DND-41 (cell line): ENCODE data around the gene DHRS3.

Experiments
- ATAC-seq: fragments of 200-7000 bp; cut with Tn5 transposase; 3 replicates; pipeline ENCODE4 v1.9.1; 2021; ENCODE audit warnings: low read depth; ENCODE audit not compliant: insufficient read depth
- DNase-seq: peaks from one replicate; pipeline ENCODE4 v3.0.0-alpha.2; 2020
- H2AFZ ChIP-seq: 2 replicates; pipeline ENCODE4 v1.6.0; 2012; ENCODE audit warnings: low read depth, low read length
- H3K27ac ChIP-seq: 2 replicates; pipeline ENCODE4 v1.5.1; 2012; ENCODE audit warnings: low read length, inconsistent platforms
- H3K27me3 ChIP-seq: fragments of 200-600 bp; sonication (generic); 2 replicates; pipeline ENCODE4 v1.6.0; 2012; ENCODE audit warnings: low read length, mild to moderate bottlenecking, inconsistent platforms; ENCODE audit not compliant: insufficient read depth, poor library complexity
- H3K36me3 ChIP-seq: 2 replicates; pipeline ENCODE4 v1.5.1; 2012; ENCODE audit warnings: low read length, inconsistent platforms; ENCODE audit not compliant: insufficient read depth
- H3K4me1 ChIP-seq: 2 replicates; pipeline ENCODE4 v1.5.1; 2012; ENCODE audit warnings: mild to moderate bottlenecking, low read length; ENCODE audit not compliant: insufficient read depth
- H3K4me2 ChIP-seq: 2 replicates; pipeline ENCODE4 v1.6.0; 2012; ENCODE audit warnings: mild to moderate bottlenecking, moderate library complexity, low read length, inconsistent platforms; ENCODE audit not compliant: insufficient read depth
- H3K4me3 ChIP-seq, 2 experiments: fragments of 200-600 bp in 1 of 2; shearing (Covaris generic) in 1 of 2; 2 replicates each; pipeline ENCODE4 v1.5.1; 2012 to 2016; ENCODE audit warnings: inconsistent platforms in 2 of 2, low read length in 2 of 2, mild to moderate bottlenecking in 2 of 2, low read depth in 1 of 2, moderate library complexity in 1 of 2
- H3K79me2 ChIP-seq: 2 replicates; pipeline ENCODE4 v1.6.0; 2012; ENCODE audit warnings: low read length, inconsistent platforms; ENCODE audit not compliant: insufficient read depth
- H3K9ac ChIP-seq: 2 replicates; pipeline ENCODE4 v1.6.0; 2012; ENCODE audit warnings: low read depth, mild to moderate bottlenecking, inconsistent platforms, low read length, moderate library complexity
- H3K9me3 ChIP-seq: 2 replicates; pipeline ENCODE4 v1.5.1; 2012; ENCODE audit warnings: low read length, moderate library complexity, mild to moderate bottlenecking, inconsistent platforms; ENCODE audit not compliant: insufficient read depth, severe bottlenecking
- H4K20me1 ChIP-seq: 2 replicates; pipeline ENCODE4 v1.6.0; 2012; ENCODE audit warnings: low read length; ENCODE audit not compliant: insufficient read depth
- EZH2 ChIP-seq: IDR thresholded peaks from 3 replicates; pipeline ENCODE4 v1.6.1; 2012; ENCODE audit warnings: borderline replicate concordance, low read depth, mild to moderate bottlenecking, moderate library complexity, low read length, inconsistent platforms; ENCODE audit not compliant: severe bottlenecking
- TF ChIP-seq, protein P1 (sequence below): IDR thresholded peaks from 2 replicates; pipeline ENCODE4 v1.5.1; 2012; ENCODE audit warnings: borderline replicate concordance, low read length, moderate library complexity, mild to moderate bottlenecking; ENCODE audit not compliant: poor library complexity, severe bottlenecking; ENCODE audit errors: extremely low read depth

Gene DHRS3

GRCh38 chr1:12588695-12589094 is 29.3 kb downstream of the DHRS3 start:
- H3K4me1 ChIP-seq, result no peaks in the 10 kb centered on the region

GRCh38 chr1:12587981-12588640 is 29.9 kb downstream of the DHRS3 start:
- Histone ChIP-seq H3K36me3 (peaks cover 33% of the 10 kb centered on the region), H4K20me1 (peaks cover 25% of the 10 kb centered on the region), H3K4me2 (no peak overlapping the region), H3K4me1 (no peaks in the 10 kb centered on the region), H3K4me3 (no peak overlapping the region), H3K79me2 (peaks cover 61% of the 10 kb centered on the region), H3K27ac (no peak overlapping the region; the same call in 1 of the 2 replicates), H3K9ac (no peak overlapping the region), H3K9me3 (no peaks in the 10 kb centered on the region), H3K27me3 (no peaks in the 10 kb centered on the region), H2AFZ (no peak overlapping the region)
- no peak for DNase-seq
- ATAC-seq, result no peak
- TF ChIP-seq, protein P1, sequence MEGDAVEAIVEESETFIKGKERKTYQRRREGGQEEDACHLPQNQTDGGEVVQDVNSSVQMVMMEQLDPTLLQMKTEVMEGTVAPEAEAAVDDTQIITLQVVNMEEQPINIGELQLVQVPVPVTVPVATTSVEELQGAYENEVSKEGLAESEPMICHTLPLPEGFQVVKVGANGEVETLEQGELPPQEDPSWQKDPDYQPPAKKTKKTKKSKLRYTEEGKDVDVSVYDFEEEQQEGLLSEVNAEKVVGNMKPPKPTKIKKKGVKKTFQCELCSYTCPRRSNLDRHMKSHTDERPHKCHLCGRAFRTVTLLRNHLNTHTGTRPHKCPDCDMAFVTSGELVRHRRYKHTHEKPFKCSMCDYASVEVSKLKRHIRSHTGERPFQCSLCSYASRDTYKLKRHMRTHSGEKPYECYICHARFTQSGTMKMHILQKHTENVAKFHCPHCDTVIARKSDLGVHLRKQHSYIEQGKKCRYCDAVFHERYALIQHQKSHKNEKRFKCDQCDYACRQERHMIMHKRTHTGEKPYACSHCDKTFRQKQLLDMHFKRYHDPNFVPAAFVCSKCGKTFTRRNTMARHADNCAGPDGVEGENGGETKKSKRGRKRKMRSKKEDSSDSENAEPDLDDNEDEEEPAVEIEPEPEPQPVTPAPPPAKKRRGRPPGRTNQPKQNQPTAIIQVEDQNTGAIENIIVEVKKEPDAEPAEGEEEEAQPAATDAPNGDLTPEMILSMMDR, result no peak
- no peak for TF ChIP-seq EZH2

More at GRCh38 chr1:12588695-12589094, 29.3 kb downstream of the DHRS3 start:
- H3K4me3 ChIP-seq, result no peak overlapping the region
- no peak overlapping the region for H2AFZ ChIP-seq
- no peak overlapping the region for H3K27ac ChIP-seq
- no peaks in the 10 kb centered on the region for H3K27me3 ChIP-seq
- ATAC-seq (no peak), DNase-seq (no peak)
- H3K9ac ChIP-seq, result no peak overlapping the region
- peaks cover 30% of the 10 kb centered on the region for H3K36me3 ChIP-seq
- H3K9me3 ChIP-seq, result no peaks in the 10 kb centered on the region
- TF ChIP-seq EZH2, result no peak
- TF ChIP-seq, protein P1, result no peak
- peaks cover 62% of the 10 kb centered on the region for H3K79me2 ChIP-seq
- H4K20me1 ChIP-seq, result peaks cover 28% of the 10 kb centered on the region
- H3K4me2 ChIP-seq, result no peak overlapping the region

DNA sequence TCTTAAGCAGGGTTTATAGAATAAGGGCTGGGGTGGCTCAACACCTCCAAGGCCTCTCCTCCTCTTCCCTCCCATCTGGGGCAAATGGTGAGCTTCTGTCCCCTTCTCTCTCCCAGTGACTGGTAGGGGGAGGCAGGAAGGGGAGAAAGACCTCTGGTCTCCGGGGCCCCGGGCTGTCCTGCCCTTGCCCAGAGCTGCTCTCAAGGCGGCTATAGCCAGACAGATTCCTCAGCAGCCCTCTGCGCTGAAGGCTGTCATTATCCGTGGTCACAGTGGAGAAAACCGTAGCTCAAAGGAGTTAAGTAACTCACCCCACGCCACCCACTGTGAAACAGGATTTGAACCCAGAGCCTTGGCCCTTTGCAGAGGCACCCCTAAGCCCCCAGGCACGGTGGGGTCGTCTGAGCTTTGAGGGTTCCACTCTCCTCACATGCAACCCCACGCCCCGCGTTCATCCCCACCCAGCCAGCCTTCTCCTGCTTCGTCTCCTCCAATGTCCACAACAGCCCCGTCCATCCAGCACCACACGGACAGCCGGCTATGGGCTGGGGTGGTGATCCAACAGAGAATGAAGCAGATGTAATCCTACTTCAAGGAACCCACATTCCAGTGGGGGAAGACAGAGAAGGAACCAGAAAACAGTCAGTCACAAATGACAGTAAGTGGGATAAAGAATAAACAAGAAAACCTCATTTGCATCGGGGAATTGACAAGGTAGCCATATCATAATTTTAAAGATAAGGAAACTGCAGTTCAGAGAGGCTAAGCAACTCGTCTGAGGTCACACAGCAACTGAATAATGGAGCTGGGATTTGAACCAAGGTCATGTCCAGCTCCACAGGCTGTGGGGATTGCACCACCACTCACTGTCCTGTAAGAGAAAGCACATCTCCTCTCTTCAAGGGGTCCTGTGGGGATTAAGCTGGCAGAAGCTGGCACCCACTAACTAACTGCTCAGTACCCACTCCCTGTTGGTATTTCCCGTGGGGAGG is 31.8 kb downstream of the DHRS3 start:
- no peak overlapping the region for H3K4me2 ChIP-seq
- ATAC-seq (no peak), DNase-seq (no peak)
- no peaks in the 10 kb centered on the region for H3K27me3 ChIP-seq
- no peak overlapping the region for H3K27ac ChIP-seq
- no peaks in the 10 kb centered on the region for H3K4me1 ChIP-seq
- no peak overlapping the region for H3K9ac ChIP-seq
- no peak overlapping the region for H2AFZ ChIP-seq
- TF ChIP-seq, protein P1, result no peak
- TF ChIP-seq EZH2, result no peak
- peaks cover 33% of the 10 kb centered on the region for H3K36me3 ChIP-seq
- H3K9me3 ChIP-seq, result no peaks in the 10 kb centered on the region
- H3K79me2 ChIP-seq, result peaks cover 44% of the 10 kb centered on the region
- H3K4me3 ChIP-seq, result no peak overlapping the region
- peaks cover 16% of the 10 kb centered on the region for H4K20me1 ChIP-seq
